OCI-LY3 (cell line): ENCODE results near the gene PDE7B.

Source experiments
- H2AFZ ChIP-seq: fragments of 200-600, 300-600 bp; shearing (Covaris generic); 2 replicates; pipeline ENCODE4 v1.6.0; 2014; ENCODE audit warnings: antibody characterized with exemption, low read depth, low read length
- H3K27ac ChIP-seq: fragments of 200-600, 300-600 bp; sonication (generic); 2 replicates; pipeline ENCODE4 v1.5.1; 2014; ENCODE audit warnings: mild to moderate bottlenecking, low read length, moderate library complexity, mixed read lengths
- H3K27me3 ChIP-seq: fragments of 200-600, 300-600 bp; sonication (generic); 2 replicates; pipeline ENCODE4 v1.6.1; 2014; ENCODE audit warnings: low read depth, low read length, mixed read lengths
- H3K36me3 ChIP-seq: fragments of 200-600, 300-600 bp; sonication (generic); replicated peaks from 2 replicates; pipeline ENCODE3; 2014; ENCODE audit warnings: low read depth, low read length, mixed read lengths
- H3K4me1 ChIP-seq: fragments of 300-600, 200-600 bp; sonication (generic); 2 replicates; pipeline ENCODE4 v1.6.1; 2014; ENCODE audit warnings: low read length, mixed read lengths
- H3K4me2 ChIP-seq: fragments of 200-600, 300-600 bp; sonication (generic); 2 replicates; pipeline ENCODE4 v1.6.1; 2014; ENCODE audit warnings: low read length, mixed read lengths
- H3K4me3 ChIP-seq: fragments of 300-600, 200-600 bp; sonication (generic); 2 replicates; pipeline ENCODE4 v1.5.1; 2014; ENCODE audit warnings: antibody characterized with exemption, mild to moderate bottlenecking, low read length, moderate library complexity
- H3K79me2 ChIP-seq: fragments of 300-600, 200-600 bp; shearing (Covaris generic); 2 replicates; pipeline ENCODE4 v1.6.1; 2014; ENCODE audit warnings: mild to moderate bottlenecking, low read length, mixed read lengths
- H3K9ac ChIP-seq: fragments of 300-600, 200-600 bp; shearing (Covaris generic); 2 replicates; pipeline ENCODE4 v1.6.0; 2014; ENCODE audit warnings: mild to moderate bottlenecking, low read length, moderate library complexity
- H3K9me3 ChIP-seq: fragments of 200-600, 300-600 bp; shearing (Covaris generic); 2 replicates; pipeline ENCODE4 v1.6.1; 2014; ENCODE audit warnings: low read length, mixed read lengths; ENCODE audit not compliant: insufficient read depth
- H4K20me1 ChIP-seq: fragments of 200-600, 300-600 bp; sonication (generic); 2 replicates; pipeline ENCODE4 v1.6.1; 2016; ENCODE audit warnings: low read length, mixed read lengths; ENCODE audit not compliant: insufficient read depth
- CTCF ChIP-seq: fragments of 200-600, 300-600 bp; sonication (generic); IDR thresholded peaks from 2 replicates; pipeline ENCODE4 v1.5.1; 2014; ENCODE audit warnings: antibody characterized with exemption, low read length, low read depth
- EZH2phosphoT487 ChIP-seq: fragments of 200-600 bp; shearing (Covaris generic); IDR thresholded peaks from 2 replicates; pipeline ENCODE4 v1.6.1; 2018; ENCODE audit warnings: antibody characterized with exemption, mixed run types, low read depth

PDE7B gene

GRCh38 chr6:135897087-135897486 lies 45.6 kb downstream of the PDE7B start:
- Histone ChIP-seq H3K4me2 (no peak overlapping the region), H3K27ac (no peak overlapping the region), H2AFZ (no peak overlapping the region), H3K4me1 (no peaks in the 10 kb centered on the region), H3K27me3 (no peaks in the 10 kb centered on the region), H3K79me2 (no peaks in the 10 kb centered on the region), H3K9ac (no peak overlapping the region), H3K36me3 (no peaks in the 10 kb centered on the region), H4K20me1 (no peaks in the 10 kb centered on the region), H3K4me3 (no peak overlapping the region), H3K9me3 (no peaks in the 10 kb centered on the region)
- no peak for TF ChIP-seq CTCF
- TF ChIP-seq EZH2phosphoT487 = no peak

- Histone ChIP-seq H4K20me1 (no peaks in the 10 kb centered on the region), H3K27me3 (no peaks in the 10 kb centered on the region), H3K9me3 (no peaks in the 10 kb centered on the region), H2AFZ (no peak overlapping the region), H3K4me1 (peaks cover 8% of the 10 kb centered on the region), H3K36me3 (no peaks in the 10 kb centered on the region), H3K27ac (no peak overlapping the region), H3K9ac (no peak overlapping the region), H3K79me2 (no peaks in the 10 kb centered on the region), H3K4me2 (no peak overlapping the region), H3K4me3 (no peak overlapping the region)
- TF ChIP-seq EZH2phosphoT487 (no peak), CTCF (no peak)
These were observed 50.4 kb downstream of the PDE7B start for GRCh38 chr6:135901774-135902524.

- Histone ChIP-seq H4K20me1 (no peaks in the 10 kb centered on the region), H3K27me3 (no peaks in the 10 kb centered on the region), H3K9me3 (no peaks in the 10 kb centered on the region), H3K36me3 (no peaks in the 10 kb centered on the region), H3K9ac (no peak overlapping the region), H3K4me1 (peaks cover 12% of the 10 kb centered on the region), H3K4me2 (no peak overlapping the region), H3K27ac (no peak overlapping the region), H2AFZ (no peak overlapping the region), H3K4me3 (no peak overlapping the region), H3K79me2 (no peaks in the 10 kb centered on the region)
- no peak for TF ChIP-seq CTCF
- no peak for TF ChIP-seq EZH2phosphoT487
These were observed 51.3 kb downstream of the PDE7B start for GRCh38 chr6:135902756-135903331.

- Histone ChIP-seq H3K4me2 (no peak overlapping the region), H3K4me1 (peaks cover 12% of the 10 kb centered on the region), H2AFZ (no peak overlapping the region), H3K9me3 (no peaks in the 10 kb centered on the region), H3K9ac (no peak overlapping the region), H3K27me3 (no peaks in the 10 kb centered on the region), H3K27ac (no peak overlapping the region), H3K4me3 (no peak overlapping the region), H4K20me1 (no peaks in the 10 kb centered on the region), H3K36me3 (no peaks in the 10 kb centered on the region), H3K79me2 (no peaks in the 10 kb centered on the region)
- no peak for TF ChIP-seq EZH2phosphoT487
- TF ChIP-seq CTCF = no peak
These were observed 53.2 kb downstream of the PDE7B start for GRCh38 chr6:135904666-135905065.
